GM04504 (cell line): ENCODE measurements around the gene VPS51.
"Not testable (repeated sequence)": the region's sequence is repeated elsewhere in the genome, so short reads cannot be mapped to it uniquely, and the experiment has no call there.

Experiments
- DNase-seq: peaks from one replicate; pipeline ENCODE4 v3.0.0-alpha.2; 2012; ENCODE audit warnings: low read depth

VPS51 gene

DNA sequence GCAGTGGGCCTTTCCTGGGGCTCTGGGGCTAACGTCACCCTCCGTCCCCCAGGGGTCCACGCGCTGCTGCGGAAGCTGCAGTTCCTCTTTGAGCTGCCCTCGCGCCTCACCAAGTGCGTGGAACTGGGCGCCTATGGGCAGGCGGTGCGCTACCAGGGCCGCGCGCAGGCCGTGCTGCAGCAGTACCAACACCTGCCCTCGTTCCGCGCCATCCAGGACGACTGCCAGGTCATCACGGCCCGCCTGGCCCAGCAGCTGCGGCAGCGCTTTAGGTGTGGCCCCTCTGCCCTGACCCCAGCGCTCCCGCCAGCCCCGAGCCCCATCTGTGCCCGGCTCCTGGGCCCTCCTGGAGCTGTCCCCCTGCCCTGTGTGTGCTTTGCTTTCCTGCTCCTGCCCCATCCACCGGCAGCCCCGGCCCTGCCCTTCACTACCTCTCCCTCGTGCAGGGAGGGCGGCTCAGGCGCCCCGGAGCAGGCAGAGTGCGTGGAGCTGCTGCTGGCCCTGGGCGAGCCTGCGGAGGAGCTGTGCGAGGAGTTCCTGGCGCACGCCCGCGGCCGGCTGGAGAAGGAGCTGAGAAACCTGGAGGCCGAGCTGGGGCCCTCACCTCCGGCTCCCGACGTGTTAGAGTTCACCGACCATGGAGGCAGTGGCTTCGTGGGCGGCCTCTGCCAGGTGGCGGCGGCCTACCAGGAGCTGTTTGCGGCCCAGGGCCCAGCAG, 11.9 kb downstream of the VPS51 start:
- DNase-seq = no peak

DNA sequence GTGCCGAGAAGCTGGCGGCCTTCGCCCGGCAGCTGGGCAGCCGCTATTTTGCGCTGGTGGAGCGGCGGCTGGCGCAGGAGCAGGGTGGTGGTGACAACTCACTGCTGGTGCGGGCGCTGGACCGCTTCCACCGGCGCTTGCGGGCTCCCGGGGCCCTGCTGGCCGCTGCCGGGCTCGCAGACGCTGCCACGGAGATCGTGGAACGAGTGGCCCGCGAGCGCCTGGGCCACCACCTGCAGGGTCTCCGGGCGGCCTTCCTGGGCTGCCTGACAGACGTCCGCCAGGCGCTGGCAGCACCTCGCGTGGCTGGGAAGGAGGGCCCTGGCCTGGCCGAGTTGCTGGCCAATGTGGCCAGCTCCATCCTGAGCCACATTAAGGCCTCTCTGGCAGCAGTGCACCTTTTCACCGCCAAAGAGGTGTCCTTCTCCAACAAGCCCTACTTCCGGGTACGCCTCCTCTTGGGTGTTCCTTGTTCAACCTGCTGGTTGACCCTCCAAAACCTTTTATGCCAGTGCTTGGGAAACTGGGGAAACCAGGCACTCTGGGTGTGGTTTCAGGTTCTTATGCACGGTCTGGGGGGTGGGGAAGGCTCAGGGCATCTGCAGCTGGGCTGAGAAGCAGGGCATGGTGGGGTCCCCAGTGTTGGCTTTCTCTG, 12.6 kb downstream of the VPS51 start:
- DNase-seq = no peak

DNA sequence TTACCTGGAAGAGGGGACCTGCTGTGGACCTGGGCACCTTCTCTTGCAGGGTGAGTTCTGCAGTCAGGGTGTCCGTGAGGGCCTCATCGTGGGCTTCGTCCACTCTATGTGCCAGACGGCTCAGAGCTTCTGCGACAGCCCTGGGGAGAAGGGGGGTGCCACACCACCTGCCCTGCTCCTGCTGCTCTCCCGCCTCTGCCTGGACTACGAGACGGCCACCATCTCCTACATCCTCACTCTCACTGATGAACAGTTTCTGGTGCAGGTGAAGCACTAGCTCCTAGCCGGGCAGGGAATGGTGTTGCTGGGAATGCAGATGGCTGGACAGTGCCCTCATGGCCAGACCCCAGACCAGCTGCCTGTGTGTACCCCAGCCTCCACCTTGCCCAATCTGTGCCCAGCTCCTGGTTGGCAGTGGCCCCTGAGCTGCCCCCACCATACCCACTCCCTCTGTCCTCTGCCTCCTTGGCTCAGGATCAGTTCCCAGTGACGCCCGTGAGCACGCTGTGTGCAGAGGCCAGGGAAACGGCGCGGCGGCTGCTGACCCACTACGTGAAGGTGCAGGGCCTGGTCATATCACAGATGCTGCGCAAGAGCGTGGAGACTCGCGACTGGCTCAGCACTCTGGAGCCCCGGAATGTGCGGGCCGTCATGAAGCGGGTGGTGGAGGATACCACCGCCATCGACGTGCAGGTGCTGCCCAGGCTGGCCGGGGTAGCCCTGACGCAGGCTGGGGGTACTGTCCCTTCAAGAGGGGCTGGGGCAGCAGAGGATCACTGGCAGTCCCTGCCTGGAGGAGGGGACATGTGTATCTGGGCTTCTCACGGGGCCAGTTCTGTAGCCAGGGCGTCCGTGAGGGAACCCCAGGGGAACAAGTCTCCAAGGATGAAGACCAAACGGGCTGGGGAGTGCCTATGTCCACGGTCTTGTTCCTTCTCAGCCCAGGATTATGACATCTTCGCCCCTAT, 13.5 kb downstream of the VPS51 start:
- DNase-seq = no peak

DNA sequence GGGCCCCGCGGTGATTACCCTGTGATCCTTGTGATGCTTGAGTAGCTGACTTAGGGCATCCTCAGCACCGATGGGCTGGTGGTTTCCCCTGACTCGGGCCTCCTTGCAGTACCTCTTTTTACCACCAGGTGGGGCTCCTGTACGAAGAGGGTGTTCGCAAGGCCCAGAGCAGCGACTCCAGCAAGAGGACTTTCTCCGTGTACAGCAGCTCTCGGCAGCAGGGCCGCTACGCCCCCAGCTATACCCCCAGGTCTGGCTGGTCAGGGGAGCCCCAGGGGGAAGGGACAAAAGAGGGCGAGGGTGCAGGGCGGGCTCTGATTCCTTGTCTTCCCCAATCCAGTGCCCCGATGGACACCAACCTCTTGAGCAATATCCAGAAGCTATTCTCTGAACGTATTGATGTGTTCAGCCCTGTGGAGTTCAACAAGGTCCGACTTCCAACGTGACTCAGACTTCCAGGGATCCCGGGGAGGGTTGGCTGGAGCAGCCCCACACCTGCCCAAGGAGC, 14.4 kb downstream of the VPS51 start:
- DNase-seq = peak; percentile 48

DNA sequence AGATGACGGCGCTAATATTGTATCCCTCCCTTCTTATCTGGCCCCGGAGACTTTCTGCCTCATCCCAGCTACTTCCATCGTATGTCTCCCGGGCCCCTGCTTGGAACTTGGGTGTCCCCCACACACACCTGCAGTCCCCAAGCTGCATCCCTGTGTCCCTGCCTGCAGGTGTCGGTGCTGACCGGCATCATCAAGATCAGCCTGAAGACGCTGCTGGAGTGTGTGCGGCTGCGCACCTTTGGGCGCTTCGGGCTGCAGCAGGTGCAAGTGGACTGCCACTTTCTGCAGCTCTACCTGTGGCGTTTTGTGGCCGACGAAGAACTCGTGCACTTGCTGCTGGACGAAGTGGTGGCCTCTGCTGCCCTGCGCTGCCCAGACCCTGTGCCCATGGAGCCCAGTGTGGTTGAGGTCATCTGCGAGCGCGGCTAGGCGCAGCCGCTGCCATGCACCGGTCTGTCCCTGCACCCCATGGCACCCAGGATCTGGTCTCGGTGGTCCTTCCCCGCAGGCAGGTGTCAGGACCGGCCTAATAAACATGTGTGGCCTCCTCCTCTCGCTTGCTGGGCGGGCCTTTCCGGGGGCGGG, 15.2 kb downstream of the VPS51 start:
- no peak for DNase-seq

DNA sequence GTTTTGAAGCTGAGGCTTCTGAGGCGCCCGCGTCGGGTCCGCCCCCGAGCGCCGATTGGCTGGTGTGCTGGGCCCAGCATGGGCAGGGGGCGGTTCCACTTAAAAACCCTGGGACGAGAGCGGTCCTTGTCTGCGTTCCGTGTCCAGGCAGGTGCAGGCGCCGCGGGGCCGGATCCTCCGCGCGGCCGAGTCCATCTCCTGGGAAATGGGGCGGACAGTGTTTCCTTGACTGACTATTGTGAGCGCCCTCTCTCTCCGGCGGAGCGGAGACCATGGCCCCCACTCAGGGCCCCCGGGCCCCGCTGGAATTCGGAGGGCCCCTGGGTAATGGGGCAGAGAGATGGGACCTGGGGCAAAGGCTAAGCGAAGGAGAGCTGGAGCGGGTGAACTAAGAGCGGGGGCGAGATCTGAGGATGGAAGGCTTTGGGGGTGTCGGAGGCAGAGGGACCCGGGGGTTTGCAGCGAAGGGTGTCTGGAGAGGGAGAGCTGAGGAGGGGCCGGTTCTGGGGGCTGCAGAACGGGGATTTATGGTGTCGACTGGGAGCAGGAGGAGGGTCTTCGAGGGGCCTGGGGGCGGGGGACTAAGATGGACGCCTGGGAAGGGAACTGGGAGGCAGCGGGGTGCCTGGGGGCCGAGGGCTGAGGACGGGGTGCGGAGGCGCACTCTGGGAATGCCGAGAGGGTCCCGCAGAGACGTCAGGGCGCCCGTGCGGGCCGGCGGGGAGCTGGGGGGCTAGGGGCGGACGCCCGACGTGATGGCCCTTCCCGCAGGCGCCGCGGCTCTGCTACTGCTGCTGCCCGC, 15.9 kb downstream of the VPS51 start, which contains the start of gene TM7SF2:
Gene TM7SF2, plus strand, starts transcription at position 129 of the 802 bp plus-strand sequence. Its CDS starts 144 bp downstream, at position 273.
- peak; percentile 75 for DNase-seq

DNA sequence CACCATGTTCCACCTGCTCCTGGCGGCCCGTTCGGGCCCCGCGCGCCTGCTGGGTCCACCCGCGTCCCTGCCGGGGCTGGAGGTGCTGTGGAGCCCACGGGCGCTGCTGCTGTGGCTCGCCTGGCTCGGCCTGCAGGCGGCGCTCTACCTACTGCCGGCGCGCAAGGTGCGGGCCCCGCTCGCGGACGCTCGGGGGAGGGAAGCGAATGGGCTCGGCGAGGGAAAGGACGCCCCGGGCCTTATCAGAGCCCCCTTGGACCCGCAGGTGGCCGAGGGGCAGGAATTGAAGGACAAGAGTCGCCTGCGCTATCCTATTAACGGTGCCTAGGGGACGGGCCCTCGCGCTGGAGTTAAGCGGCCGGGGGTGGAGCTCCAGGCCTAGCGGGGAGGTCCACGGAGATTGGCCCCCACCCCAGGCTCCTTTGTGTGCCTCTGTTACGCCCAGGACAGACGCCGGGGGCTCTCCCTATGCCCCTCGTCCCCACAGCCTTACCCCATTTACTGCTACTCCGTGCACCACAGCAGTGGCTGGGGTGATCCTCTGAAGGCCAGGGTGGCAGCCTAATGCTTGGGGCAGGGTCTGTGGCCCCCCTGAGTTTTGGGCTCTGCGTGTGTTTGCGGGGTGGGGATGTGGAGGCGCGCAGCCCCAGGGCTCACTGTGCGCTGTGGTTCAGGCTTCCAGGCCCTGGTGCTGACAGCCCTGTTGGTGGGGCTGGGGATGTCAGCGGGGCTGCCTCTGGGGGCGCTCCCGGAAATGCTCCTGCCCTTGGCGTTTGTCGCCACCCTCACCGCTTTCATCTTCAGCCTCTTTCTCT, 16.7 kb downstream of the VPS51 start:
- no peak for DNase-seq

DNA sequence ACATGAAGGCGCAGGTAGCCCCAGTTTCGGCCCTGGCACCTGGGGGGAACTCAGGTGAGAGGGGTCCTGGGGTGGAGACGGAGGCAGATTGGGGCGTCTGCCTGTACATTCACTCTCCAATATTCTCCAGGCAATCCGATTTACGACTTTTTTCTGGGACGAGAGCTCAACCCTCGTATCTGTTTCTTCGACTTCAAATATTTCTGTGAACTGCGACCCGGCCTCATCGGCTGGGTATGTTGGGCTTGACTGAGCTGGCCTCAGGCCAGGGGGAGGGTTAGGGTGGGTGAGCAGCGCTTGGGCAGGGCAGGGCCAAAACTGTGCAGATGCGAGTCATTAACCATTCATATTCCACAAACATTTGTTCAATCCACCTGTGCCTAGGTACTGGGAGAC, 17.3 kb downstream of the VPS51 start:
- no peak for DNase-seq

DNA sequence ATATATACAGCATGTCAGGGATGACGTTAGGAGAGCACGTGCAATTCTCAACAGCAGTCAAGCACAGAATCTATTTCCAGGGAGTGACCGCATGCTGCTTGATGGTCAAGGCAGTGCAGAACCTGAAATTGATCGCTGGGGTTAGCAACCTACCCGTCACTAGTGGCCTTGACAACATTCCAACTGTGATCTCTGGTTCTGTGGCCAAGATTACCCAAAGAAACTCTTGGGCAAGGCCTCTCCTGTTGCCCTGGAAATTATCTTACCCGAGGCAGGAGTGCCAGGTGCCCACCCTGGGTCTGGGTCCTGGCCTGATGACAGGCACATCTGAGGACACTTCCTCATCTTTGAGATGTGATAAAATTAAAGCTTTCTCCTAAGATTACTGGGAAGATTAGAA, 17.8 kb downstream of the VPS51 start:
- DNase-seq = no peak

DNA sequence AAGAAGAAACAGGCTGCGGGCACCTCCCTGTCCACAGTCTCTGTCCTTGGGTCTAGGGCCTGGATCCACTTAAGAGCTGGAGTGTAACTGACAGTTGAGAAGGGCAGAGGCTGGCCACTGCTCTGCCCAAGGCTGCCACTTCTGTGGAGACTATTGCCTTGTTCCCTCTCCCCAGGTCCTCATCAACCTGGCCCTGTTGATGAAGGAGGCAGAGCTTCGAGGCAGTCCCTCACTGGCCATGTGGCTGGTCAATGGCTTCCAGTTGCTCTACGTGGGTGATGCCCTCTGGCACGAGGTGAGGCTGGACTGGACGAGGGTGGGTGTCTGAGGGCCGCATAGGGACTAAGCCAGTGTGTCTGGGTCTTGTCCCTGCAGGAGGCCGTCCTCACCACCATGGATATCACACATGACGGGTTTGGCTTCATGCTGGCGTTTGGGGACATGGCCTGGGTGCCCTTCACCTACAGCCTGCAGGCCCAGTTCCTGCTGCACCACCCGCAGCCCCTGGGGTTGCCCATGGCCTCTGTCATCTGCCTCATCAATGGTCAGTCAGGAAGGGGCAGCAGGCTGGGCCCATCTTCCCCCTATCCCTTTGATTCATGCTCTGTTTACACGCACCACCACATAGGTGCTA, 18.6 kb downstream of the VPS51 start:
- DNase-seq = no peak

DNA sequence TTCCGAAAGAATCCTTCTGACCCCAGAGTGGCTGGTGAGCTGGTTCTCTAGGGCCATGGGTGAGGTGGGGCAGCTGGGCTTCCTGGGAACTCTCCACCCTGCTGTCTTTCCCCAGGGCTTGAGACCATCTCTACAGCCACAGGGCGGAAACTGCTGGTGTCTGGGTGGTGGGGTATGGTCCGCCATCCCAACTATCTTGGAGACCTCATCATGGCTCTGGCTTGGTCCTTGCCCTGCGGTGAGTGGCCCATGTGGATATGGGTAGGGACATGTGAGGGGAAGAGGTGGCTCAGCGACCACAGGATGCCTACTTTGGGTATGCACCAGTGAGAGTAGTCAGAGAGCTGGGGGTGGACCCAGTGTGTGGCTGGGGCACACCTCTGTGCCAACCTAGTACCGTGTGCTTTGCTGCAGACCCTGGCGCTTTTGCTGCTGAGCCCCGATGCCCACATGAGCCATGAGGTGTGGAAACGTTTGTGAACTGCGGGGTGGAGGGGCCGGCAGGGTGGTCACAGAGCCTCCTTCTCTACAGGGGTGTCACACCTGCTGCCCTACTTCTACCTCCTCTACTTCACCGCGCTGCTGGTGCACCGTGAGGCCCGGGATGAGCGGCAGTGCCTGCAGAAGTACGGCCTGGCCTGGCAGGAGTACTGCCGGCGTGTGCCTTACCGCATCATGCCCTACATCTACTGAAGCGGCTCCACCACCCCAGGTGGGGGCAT, 19.5 kb downstream of the VPS51 start:
- no peak for DNase-seq

DNA sequence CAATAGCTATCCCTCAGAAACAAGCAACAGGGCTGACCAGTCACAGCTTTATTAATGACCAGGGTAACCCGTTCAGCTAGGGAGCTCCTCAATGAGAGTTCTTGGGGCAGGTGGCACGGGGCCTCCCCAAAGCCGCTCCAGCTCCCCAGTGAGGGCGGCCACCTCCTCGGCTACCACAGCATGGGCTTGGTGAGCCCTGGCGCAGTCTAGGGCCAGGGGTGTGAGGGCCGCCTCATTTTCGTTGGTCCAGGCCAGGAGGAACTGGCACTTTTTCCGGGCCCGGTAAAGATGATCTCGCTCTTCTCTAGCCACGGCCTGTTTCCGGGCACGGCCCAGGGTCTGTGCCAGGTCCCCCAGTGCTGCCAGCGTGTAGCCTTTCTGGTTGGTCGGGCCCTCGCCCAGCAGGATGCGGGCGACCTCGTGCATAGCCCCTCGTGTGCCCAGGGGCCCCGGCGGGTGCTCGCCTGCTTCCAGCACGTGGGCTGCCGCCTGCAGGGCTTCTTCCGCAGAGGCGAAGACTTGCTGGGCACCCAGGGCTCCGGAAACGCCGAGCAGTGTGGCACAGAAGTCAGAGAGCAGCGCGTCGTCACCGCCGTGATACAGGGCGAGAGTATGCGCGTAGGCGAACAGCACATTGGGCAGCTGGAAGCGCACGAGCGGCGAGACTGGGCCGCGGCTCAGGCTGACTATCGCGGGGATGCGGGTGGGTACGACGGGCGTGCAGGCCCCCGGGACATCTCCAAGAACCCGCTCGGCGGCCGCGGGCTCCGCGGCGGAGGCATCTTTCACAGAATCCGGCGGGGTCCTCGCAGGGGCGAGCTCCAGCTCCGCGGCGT, 20.6 kb downstream of the VPS51 start:
- no peak for DNase-seq

DNA sequence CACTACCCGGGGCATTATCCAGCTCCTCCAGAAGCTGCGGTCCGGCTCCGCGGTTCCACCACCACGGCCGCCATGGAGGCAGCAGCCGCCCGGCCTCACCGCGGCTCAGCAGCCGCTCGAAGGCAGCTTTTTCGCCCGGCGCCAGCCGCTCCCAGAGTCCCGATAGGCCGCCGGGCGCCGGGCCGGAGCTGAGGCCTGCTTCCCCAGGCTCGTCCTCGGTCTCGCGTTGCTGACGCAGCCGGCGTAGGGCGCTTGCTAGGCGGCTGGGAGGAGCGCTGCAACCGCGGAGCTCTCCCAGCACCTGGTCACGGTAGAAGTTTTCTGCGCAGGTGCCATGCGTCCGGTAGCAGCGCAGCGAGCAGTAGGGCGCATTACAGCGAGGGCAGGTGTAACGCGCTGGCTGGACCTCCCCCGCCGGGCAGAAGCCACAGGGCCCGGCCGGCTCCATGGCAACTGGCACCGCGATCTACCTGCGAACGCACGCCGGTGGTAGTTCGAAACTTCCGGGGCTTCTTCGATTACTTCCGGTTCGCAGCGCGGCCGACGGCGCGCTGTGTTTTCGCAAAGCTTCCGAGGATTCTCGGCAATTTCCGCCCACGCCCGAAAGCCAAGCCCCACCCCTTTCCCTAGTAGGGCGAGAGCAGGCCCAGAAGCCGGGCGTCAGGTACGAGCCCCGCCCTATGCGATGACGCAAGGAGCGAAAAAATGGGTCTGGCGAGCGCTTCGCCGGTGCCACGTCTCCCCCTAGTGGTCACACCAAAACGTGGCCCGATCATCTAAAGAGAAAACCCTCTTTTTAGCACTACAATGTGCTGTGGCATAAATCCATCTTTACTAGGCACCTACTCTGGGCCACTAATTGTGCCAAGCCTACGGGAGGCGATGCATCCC, 21.4 kb downstream of the VPS51 start, which contains the start of gene ZNHIT2:
Gene ZNHIT2, minus strand, starts transcription at position 496 of the 891 bp plus-strand sequence. Its CDS starts 48 bp downstream, at position 448.
- peak; percentile 97 for DNase-seq

DNA sequence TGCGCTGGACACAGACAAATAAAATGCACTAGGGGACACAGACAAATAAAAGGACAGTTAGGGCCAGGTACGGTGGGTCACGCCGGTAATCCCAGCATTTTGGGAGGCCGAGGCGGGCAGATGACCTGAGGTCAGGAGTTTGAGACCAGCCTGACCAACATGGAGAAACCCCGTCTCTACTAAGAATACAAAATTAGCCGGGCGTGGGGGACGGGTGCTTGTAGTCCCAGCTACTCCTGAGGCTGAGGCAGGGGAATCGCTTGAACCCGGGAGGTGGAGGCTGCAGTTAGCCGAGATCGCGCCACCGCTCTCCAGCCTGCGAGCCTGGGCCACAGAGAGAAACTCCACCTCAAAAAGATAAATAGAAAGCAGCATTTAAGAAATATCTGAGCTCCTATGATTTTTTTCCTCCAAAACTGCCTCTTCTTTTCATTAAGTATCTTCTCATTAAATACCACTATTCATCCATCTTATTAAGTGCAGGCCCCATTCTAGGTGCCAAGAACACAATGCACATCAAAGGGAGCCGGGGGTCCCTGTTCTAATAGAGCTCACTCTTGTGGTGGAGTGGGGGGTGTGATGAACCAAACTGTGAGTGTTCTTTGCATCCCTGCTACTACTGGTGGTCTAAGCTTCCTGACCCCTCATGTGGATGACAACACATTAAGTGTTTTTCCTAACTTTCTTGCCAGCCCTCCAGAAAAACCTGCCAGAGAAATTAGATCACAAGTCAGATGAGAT, 22.3 kb downstream of the VPS51 start:
- no peak for DNase-seq

DNA sequence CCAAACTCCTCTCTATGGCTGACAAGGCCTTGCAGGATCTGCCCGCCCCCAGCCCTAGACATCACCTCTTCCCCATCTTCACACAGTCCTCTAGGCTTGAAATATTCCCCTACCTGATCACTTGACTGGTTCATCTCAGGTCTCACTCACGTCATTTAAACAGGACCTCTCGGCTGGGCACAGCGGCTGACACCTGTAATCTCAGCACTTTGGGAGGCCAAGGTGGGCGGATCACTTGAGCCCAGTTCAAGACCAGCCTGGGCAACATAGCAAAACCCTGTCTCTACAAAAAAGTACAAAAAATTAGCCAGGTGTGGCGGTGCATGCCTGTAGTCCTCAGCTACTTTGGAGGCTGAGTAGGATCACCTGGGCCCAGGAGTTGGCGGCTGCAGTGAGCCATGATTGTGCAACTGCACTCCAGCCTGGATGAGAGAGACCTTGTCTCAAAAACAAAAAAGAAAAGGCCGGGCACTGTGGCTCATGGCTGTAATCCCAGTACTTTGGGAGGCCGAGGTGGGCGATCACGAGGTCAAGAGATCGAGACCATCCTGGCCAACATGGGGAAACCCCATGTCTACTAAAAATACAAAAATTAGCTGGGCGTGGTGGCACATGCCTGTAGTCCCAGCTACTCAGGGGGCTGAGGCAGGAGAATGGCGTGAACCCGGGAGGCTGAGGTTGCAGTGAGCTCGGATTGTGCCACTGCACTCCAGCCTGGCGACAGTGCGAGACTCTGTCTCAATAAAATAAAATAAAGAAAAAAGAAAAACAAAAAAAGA, 23.1 kb downstream of the VPS51 start:
- DNase-seq = not testable (repeated sequence)

DNA sequence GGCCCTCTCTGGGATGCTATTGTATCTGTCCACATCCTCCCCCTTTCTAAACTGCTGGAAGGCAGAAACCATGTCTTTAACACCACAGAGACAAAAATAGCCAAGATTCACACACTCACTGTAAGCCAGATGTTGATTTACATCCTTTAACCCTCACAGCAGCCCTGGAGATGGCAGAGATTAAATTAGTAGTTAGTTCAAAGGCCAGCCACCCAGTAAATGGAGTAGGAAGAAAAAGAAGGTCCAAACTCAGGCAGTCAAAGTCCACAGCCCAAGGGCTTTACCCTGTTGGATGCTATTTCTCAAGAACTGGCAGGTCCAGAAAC, 23.6 kb downstream of the VPS51 start:
- no peak for DNase-seq
